HEK293 (cell line): Measurements from ENCODE around the gene NIPBL.

Experiments used
- CTCF ChIP-seq: fragments of 450-650 bp; formaldehyde crosslinking; IDR thresholded peaks from 2 replicates; pipeline ENCODE4 v1.5.1; 2016; ENCODE audit warnings: missing biosample characterization, missing genetic modification characterization
- ZNF138 ChIP-seq: fragments of 450-650 bp; formaldehyde crosslinking; IDR thresholded peaks from 2 replicates; pipeline ENCODE4 v1.5.1; 2016; ENCODE audit warnings: missing biosample characterization, missing genetic modification characterization, borderline replicate concordance
- ZNF658 ChIP-seq: fragments of 450-650 bp; formaldehyde crosslinking; IDR thresholded peaks from 2 replicates; pipeline ENCODE4; 2016; ENCODE audit warnings: missing biosample characterization, missing genetic modification characterization

- TF ChIP-seq CTCF (tag by site-specific recombination) (no peak), ZNF658 (no peak), ZNF138 (tag by site-specific recombination) (no peak)
These were observed 25.8 kb downstream of the NIPBL start for GRCh38 chr5:36902353-36902752.
